DND-41 (cell line): Measurements from ENCODE around the gene RUVBL1.

Experiments
- ATAC-seq: fragments of 200-7000 bp; cut with Tn5 transposase; 3 replicates; pipeline ENCODE4 v1.9.1; 2021; ENCODE audit warnings: low read depth; ENCODE audit not compliant: insufficient read depth
- DNase-seq: peaks from one replicate; pipeline ENCODE4 v3.0.0-alpha.2; 2020
- H2AFZ ChIP-seq: 2 replicates; pipeline ENCODE4 v1.6.0; 2012; ENCODE audit warnings: low read depth, low read length
- H3K27ac ChIP-seq: 2 replicates; pipeline ENCODE4 v1.5.1; 2012; ENCODE audit warnings: low read length, inconsistent platforms
- H3K27me3 ChIP-seq: fragments of 200-600 bp; sonication (generic); 2 replicates; pipeline ENCODE4 v1.6.0; 2012; ENCODE audit warnings: low read length, mild to moderate bottlenecking, inconsistent platforms; ENCODE audit not compliant: insufficient read depth, poor library complexity
- H3K36me3 ChIP-seq: 2 replicates; pipeline ENCODE4 v1.5.1; 2012; ENCODE audit warnings: low read length, inconsistent platforms; ENCODE audit not compliant: insufficient read depth
- H3K4me1 ChIP-seq: 2 replicates; pipeline ENCODE4 v1.5.1; 2012; ENCODE audit warnings: mild to moderate bottlenecking, low read length; ENCODE audit not compliant: insufficient read depth
- H3K4me2 ChIP-seq: 2 replicates; pipeline ENCODE4 v1.6.0; 2012; ENCODE audit warnings: mild to moderate bottlenecking, moderate library complexity, low read length, inconsistent platforms; ENCODE audit not compliant: insufficient read depth
- H3K4me3 ChIP-seq, 2 experiments: fragments of 200-600 bp in 1 of 2; shearing (Covaris generic) in 1 of 2; 2 replicates each; pipeline ENCODE4 v1.5.1; 2012 to 2016; ENCODE audit warnings: inconsistent platforms in 2 of 2, low read length in 2 of 2, mild to moderate bottlenecking in 2 of 2, low read depth in 1 of 2, moderate library complexity in 1 of 2
- H3K79me2 ChIP-seq: 2 replicates; pipeline ENCODE4 v1.6.0; 2012; ENCODE audit warnings: low read length, inconsistent platforms; ENCODE audit not compliant: insufficient read depth
- H3K9ac ChIP-seq: 2 replicates; pipeline ENCODE4 v1.6.0; 2012; ENCODE audit warnings: low read depth, mild to moderate bottlenecking, inconsistent platforms, low read length, moderate library complexity
- H3K9me3 ChIP-seq: 2 replicates; pipeline ENCODE4 v1.5.1; 2012; ENCODE audit warnings: low read length, moderate library complexity, mild to moderate bottlenecking, inconsistent platforms; ENCODE audit not compliant: insufficient read depth, severe bottlenecking
- H4K20me1 ChIP-seq: 2 replicates; pipeline ENCODE4 v1.6.0; 2012; ENCODE audit warnings: low read length; ENCODE audit not compliant: insufficient read depth
- CTCF ChIP-seq: IDR thresholded peaks from 2 replicates; pipeline ENCODE4 v1.5.1; 2012; ENCODE audit warnings: borderline replicate concordance, low read length, moderate library complexity, mild to moderate bottlenecking; ENCODE audit not compliant: poor library complexity, severe bottlenecking; ENCODE audit errors: extremely low read depth
- EZH2 ChIP-seq: IDR thresholded peaks from 3 replicates; pipeline ENCODE4 v1.6.1; 2012; ENCODE audit warnings: borderline replicate concordance, low read depth, mild to moderate bottlenecking, moderate library complexity, low read length, inconsistent platforms; ENCODE audit not compliant: severe bottlenecking

The RUVBL1 gene

DNA sequence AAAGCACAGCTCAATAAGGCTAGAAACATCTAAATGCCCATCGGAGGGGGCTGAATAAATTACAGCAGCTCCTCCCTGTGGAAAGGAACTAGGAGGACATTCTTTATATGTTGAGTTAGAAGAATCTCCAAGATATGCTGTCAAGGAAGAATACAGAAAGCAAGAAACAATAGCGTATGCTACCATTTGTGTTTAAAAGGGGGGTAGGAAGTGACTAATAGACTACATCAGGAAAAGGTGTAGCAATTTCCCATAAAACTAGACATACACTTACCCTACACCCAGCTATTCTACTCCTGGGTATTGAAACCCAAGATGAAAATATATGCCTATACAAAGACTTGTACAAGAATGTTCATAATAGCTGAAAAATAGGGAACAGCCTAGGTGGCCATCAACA, 49.8 kb downstream of the RUVBL1 start:
- H3K4me3 ChIP-seq: no peak overlapping the region
- H3K9me3 ChIP-seq: no peaks in the 10 kb centered on the region
- no peak for TF ChIP-seq EZH2
- no peak for TF ChIP-seq CTCF
- H4K20me1 ChIP-seq: peaks cover 70% of the 10 kb centered on the region
- no peak overlapping the region for H3K27ac ChIP-seq
- DNase-seq (no peak), ATAC-seq (no peak)
- no peak overlapping the region for H3K9ac ChIP-seq
- peaks cover 94% of the 10 kb centered on the region for H3K36me3 ChIP-seq
- H3K79me2 ChIP-seq: peaks cover 31% of the 10 kb centered on the region
- no peaks in the 10 kb centered on the region for H3K4me1 ChIP-seq
- no peak overlapping the region for H2AFZ ChIP-seq
- no peak overlapping the region for H3K4me2 ChIP-seq
- H3K27me3 ChIP-seq: no peaks in the 10 kb centered on the region

GRCh38 chr3:128073185-128073725, 50.4 kb downstream of the RUVBL1 start:
- Histone ChIP-seq H3K9me3 (no peaks in the 10 kb centered on the region), H3K36me3 (peaks cover 94% of the 10 kb centered on the region), H3K4me1 (no peaks in the 10 kb centered on the region), H3K27ac (no peak overlapping the region), H3K4me2 (no peak overlapping the region), H3K4me3 (no peak overlapping the region), H4K20me1 (peaks cover 74% of the 10 kb centered on the region), H2AFZ (no peak overlapping the region), H3K27me3 (no peaks in the 10 kb centered on the region), H3K9ac (no peak overlapping the region), H3K79me2 (peaks cover 31% of the 10 kb centered on the region)
- DNase-seq (no peak), ATAC-seq (no peak)
- TF ChIP-seq CTCF: no peak
- TF ChIP-seq EZH2: no peak

DNA sequence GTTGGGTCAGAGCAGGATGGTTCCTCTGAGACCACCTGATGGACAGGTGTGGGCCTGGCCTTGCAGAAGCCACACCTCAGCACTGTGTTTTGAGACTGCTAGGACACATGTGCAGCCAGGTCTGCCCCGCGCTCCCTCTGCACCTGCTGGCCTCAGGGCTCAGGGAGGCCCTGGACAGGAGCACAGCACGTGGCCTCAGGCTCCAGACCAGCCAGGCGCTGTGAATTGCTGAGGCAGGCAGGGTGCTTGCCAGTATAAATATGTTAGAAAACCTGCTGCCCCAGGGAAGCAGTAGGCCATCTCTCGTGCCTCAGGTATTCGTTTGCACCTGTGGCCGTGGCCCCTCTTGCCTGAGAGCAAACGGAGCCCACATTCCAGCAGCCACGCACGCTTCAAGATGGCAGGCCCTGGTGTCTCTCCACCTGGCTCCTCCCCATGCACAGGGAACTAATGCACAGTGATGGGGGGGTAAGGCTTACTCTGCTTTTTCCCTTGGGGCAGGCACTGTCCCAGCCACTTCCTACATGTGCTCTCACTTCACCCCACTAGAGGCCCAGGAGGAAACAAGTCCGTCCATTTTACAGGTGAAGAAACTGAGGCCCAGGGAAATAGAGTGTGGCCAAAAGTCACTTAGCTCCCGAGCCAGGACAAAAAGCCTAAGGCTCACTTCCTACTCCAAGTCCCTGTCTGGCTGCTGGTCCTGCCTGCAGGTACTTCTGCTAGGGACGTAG, 51.0 kb downstream of the RUVBL1 start:
- Histone ChIP-seq H2AFZ (no peak overlapping the region), H3K9ac (no peak overlapping the region), H3K4me1 (no peaks in the 10 kb centered on the region), H3K9me3 (no peaks in the 10 kb centered on the region), H3K4me3 (no peak overlapping the region), H4K20me1 (peaks cover 69% of the 10 kb centered on the region), H3K27me3 (no peaks in the 10 kb centered on the region), H3K79me2 (peaks cover 31% of the 10 kb centered on the region), H3K36me3 (peaks cover 94% of the 10 kb centered on the region), H3K4me2 (no peak overlapping the region), H3K27ac (no peak overlapping the region)
- TF ChIP-seq EZH2 (no peak), CTCF (no peak)
- ATAC-seq: no peak
- DNase-seq: no peak
